Frontal cortex (tissue), 4 donors: ENCODE data around the gene CCND2. TPM values are rescaled to one million over a fixed set of nuclear protein-coding genes. Genes with fewer than 3 reads are reported as not detected.
A peak's percentile ranks its signal among the peaks of the same experiment; 100 is the strongest.

Source experiments
- DNase-seq, 2 donors: peaks; one replicate each; pipeline ENCODE4 v3.0.0; 2012; ENCODE audit warnings: low spot score in 2 of 2
- FAIRE-seq: peaks from 2 replicates; lab custom pipeline; 2012; peaks lifted over from hg19 to GRCh38; lab: Jason Lieb, UNC
- total RNA-seq: library from RNA; depleted of rRNA; stranded (reverse); fragments of >200 nt; gene quantifications from one replicate; pipeline ENCODE4 v1.2.3, GENCODE V29; 2014
- donor health status: control.
- donor health status: control.
- donor health status: control.

The CCND2 gene
- total RNA-seq, 1 donor from 2014 or later: 161 TPM

GRCh38 chr12:4252601-4253000 is 21.0 kb upstream of the CCND2 start:
- FAIRE-seq: no peak
- no peak for DNase-seq

- no peak for DNase-seq
- FAIRE-seq: no peak
Measured at GRCh38 chr12:4256043-4256826, 17.3 kb upstream of the CCND2 start.

GRCh38 chr12:4257442-4257841 is 16.1 kb upstream of the CCND2 start:
- FAIRE-seq (no peak), DNase-seq (no peak)

- FAIRE-seq: no peak
- DNase-seq: no peak
Measured at GRCh38 chr12:4259099-4259498, 14.5 kb upstream of the CCND2 start.

GRCh38 chr12:4261655-4262054 is 11.9 kb upstream of the CCND2 start:
- no peak for FAIRE-seq

DNA sequence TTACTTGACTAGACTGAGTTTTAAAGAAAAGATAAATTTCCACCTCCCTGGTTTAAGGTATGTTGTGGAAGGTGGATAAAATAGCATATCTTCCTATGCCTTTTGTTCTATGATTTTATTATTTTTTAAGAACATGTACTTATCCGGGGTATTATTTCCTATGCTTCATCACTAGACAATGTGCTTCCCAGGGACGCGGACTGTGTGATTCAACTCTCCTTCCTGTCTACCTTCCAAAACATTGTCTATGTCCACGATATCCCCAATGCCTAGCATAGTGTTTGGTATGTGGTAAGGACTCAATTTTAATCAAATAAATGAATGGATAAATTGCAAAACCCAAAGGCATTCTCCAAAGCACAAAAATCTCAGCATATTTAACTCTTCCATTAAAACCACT is 8.3 kb upstream of the CCND2 start:
- FAIRE-seq (no peak), DNase-seq (no peak)

More at GRCh38 chr12:4261655-4262054, 11.9 kb upstream of the CCND2 start:
- no peak for DNase-seq

DNA sequence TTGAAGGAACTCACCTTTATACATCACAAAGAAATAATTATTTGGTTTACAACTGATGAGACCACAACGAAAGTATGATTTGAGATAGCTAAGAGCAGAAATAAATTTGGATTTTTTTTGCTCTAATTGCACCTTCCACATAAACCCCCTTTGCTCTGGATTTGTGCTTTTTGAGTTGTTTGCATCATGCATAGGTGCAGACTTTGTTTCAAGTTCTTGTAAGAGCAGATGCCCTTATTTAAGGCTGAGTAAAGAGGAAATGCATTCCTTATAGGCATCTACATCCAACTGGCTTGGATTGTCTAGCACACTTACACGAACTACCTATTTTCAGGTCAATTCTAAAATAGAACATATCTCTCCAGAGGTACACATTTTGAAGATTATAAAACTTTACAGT is 6.6 kb upstream of the CCND2 start:
- DNase-seq: no peak
- FAIRE-seq: no peak

GRCh38 chr12:4267704-4268328 is 5.7 kb upstream of the CCND2 start:
- no peak for FAIRE-seq
- DNase-seq: no peak

DNA sequence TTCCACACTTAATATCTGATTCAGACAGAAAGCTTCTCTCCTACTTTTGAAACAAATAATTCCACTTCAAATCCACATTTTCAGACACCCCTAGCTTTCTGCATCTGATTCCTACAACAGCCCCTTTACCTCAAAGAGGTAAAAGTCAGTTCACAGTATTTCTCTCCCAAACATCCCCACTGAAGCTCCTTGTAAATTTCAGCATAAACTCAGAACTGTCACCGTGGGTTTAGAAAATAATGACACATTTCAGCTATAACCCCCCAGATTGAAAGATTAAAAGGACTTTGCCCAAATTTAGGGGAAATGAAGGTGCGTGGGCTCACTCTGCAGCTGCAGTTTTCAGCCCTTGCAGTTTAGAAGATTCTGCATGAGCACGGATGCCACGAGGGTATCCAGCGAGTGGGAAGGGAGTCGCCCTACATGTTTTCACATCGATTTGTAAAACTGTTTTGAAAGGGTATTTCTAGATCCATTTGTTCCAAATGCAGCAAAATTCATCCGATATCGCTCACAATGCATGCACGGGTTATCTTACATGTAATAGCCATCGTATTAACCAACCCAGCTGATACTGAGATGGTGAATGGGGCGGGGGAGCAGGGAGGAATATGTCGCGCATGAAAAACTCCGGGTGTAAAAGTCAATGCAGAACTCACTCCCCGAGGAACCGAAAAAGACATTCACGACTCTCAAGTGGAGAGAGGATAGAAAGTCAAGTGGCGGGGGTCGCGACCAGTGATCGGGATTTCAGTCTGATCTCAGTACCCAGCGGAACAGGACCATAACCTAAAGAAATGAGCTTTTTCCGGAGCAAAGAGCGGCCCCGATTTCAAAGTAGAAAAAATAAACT is 5.0 kb upstream of the CCND2 start:
- FAIRE-seq (no peak), DNase-seq (peak in 1 of 2 donors; percentile 32)

DNA sequence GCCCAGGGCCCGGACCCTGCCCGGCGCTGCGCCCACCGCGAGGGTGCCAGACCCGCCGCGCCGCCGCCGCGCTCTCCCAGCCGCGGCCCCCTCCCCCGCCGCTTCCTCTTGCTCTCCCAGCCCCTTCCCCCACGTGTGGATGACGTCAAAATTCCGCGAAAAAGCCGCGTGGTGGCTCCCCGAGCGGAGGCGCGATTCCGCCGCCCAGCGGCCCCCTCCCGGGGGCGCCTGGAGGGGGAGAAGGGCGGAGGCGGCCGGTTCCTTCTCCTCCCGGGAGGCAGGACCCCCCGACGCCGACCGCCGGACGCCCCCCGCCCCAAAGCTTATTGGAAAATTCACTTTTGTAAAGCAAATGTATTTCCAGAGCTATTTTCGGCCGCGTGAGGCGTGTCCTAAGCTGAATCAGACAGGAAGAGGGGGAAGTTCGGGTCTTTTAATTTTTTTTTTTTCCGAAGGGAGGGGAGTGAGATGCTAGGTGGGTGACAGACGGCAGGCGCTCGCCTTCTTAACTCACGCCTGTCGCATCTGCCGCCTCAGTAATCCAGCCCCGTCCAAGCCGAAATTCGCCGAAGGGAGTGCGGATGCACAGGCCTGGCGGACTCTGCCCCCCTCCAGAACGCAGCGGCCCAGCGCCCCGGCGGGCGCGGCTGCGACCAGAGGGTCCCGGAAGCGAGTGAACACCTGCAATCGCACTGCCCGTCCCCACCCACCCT is 4.1 kb upstream of the CCND2 start:
- FAIRE-seq (no peak), DNase-seq (peak; percentile 69 to 72)

DNA sequence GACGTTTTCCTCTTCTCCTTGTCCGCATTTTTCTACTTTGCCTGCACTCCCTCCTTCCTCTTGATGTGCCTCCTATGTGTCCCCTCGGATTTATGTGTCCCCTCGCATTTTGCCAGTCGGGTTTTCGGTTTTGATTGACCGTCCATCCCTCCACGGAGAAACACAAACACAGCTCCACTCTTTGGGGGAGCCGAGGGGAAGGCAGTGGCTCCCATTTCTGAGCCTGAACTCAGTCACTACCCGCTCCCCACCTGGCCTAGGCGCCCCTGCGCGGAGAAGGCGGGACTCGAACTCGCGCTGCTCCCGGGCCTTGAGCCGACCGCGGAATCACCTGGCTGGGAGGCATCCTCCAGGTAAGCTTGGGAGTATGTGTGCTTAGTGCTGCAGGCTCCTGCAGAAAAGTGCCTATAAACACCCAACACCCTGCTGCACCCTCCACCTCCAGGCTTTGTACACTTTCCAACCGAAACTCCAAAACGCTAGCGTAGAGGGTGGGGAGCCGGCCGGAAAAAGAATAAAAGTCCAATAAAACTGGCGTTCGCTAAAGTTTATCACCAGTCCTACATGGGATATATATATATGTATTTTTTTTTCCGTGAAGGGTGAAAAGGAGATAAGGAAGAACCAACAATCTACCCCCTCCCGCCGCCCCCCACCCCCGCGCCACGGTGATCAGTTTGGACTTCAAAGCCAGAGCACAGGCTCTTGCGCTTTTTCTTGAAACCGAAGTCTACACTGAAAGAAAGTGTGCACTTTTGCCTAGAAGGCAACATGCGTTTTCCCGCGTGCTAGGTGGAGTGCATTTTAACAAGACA is 3.3 kb upstream of the CCND2 start:
- FAIRE-seq (no peak), DNase-seq (no peak)

GRCh38 chr12:4270831-4271716 is 2.5 kb upstream of the CCND2 start:
- FAIRE-seq: no peak
- DNase-seq: peak in 1 of 2 donors; percentile 44

- FAIRE-seq: no peak
- peak; percentile 72 for DNase-seq
Measured at GRCh38 chr12:4271717-4272423, 1.7 kb upstream of the CCND2 start.

DNA sequence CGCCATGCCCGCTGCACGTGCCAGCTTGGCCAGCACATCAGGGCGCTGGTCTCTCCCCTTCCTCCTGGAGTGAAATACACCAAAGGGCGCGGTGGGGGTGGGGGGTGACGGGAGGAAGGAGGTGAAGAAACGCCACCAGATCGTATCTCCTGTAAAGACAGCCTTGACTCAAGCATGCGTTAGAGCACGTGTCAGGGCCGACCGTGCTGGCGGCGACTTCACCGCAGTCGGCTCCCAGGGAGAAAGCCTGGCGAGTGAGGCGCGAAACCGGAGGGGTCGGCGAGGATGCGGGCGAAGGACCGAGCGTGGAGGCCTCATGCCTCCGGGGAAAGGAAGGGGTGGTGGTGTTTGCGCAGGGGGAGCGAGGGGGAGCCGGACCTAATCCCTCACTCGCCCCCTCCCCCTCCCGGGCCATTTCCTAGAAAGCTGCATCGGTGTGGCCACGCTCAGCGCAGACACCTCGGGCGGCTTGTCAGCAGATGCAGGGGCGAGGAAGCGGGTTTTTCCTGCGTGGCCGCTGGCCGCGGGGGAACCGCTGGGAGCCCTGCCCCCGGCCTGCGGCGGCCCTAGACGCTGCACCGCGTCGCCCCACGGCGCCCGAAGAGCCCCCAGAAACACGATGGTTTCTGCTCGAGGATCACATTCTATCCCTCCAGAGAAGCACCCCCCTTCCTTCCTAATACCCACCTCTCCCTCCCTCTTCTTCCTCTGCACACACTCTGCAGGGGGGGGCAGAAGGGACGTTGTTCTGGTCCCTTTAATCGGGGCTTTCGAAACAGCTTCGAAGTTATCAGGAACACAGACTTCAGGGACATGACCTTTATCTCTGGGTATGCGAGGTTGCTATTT is 914 bp upstream of the CCND2 start:
- DNase-seq (peak in 1 of 2 donors; percentile 50), FAIRE-seq (no peak)

DNA sequence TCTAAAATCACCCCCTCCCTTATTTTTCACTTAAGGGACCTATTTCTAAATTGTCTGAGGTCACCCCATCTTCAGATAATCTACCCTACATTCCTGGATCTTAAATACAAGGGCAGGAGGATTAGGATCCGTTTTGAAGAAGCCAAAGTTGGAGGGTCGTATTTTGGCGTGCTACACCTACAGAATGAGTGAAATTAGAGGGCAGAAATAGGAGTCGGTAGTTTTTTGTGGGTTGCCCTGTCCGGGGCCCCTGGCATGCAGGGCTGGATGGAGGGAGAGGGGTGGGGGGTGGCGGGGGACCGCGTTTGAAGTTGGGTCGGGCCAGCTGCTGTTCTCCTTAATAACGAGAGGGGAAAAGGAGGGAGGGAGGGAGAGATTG is 300 bp upstream of the CCND2 start:
- FAIRE-seq (no peak), DNase-seq (no peak)

DNA sequence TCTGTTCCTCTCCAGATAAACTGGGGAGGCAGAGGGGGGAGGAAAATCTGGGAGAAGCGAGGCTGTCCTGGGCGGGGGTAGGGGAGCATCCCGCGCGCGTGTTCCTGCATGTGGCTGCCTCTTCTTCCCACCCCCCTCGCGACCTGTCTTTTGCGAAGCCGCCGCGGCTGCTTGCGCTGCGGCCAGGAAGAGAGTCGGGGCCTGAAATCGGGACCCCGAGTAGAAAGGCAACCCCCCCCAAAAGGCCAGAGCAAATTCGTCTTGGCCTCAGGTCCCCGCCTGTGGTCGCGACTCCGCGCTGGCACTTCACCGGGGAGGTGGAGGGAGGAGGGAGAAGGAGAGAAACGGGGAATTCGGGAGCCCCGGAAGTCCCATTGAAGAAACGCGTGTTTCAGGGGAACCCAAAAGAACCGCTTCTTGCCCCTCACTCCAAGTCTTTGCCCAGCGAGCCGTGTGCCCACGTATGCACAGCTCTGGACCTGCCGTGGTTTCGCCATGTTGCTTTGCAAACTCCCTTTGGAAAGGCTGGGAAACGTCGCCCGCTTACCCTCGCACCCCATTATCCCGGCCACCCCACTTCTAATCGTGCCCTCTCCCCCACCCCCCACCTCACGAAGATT is 944 bp downstream of the CCND2 start:
- DNase-seq: no peak
- FAIRE-seq: no peak
